ENCODE data around the gene RORC.
"Not testable (repeated sequence)": the region's sequence is repeated elsewhere in the genome, so short reads cannot be mapped to it uniquely, and the experiment has no call there.

Gene RORC

DNA sequence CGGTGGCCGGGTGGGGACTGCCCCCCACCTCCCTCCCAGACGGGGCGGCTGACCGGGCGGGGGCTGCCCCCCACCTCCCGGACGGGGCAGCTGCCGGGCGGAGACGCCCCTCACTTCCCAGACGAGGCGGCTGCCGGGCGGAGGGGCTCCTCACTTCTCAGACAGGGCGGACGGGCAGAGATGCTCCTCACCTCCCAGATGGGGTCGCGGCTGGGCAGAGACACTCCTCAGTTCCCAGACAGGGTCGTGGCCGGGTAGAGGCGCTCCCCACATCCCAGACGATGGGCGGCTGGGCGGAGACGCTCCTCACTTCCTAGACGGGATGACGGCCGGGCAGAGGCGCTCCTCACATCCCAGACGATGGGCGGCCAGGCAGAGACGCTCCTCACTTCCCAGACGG is 62.3 kb downstream of the RORC start:
- DNase-seq, result not testable (repeated sequence)

DNA sequence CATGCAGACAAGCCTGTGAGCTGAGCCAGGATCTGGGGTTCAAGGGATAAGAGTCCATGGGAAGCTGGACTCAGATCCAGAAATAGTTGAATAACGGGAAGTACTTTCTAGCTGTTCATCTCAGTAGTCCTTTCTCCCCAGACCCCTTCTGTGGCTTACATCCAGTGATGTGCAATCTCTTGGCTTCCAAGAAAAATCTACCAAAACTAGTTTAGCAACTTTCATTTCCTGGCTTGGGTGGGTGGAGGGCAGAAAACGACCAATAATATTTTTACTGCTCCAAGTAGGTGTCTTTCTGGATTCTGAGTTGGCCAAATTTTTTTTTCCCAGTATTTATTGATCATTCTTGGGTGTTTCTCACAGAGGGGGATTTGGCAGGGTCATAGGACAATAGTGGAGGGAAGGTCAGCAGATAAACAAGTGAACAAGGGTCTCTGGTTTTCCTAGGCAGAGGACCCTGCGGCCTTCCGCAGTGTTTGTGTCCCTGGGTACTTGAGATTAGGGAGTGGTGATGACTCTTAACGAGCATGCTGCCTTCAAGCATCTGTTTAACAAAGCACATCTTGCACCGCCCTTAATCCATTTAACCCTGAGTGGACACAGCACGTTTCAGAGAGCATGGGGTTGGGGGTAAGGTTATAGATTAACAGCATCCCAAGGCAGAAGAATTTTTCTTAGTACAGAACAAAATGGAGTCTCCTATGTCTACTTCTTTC is 63.1 kb downstream of the RORC start:
- not testable (repeated sequence) for DNase-seq

DNA sequence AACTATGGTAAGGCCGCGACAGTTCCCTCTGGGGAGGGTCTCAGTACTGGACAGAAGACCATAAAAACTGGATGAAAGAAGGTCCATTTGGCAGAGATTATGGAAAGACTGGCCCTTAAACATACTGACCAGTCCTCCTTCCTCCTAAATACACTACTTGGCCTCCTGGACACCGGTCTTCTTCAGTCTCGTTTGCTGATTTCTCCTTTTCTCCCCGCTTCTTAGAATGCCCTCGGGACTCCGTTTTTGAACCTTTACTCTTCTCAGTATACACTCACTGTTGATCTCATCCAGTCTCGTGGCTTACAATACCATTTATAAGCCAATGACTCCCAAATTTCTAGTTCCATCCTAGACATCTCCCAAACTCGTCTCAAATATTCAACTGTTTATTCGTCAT is 67.6 kb downstream of the RORC start:
- no peak for DNase-seq

DNA sequence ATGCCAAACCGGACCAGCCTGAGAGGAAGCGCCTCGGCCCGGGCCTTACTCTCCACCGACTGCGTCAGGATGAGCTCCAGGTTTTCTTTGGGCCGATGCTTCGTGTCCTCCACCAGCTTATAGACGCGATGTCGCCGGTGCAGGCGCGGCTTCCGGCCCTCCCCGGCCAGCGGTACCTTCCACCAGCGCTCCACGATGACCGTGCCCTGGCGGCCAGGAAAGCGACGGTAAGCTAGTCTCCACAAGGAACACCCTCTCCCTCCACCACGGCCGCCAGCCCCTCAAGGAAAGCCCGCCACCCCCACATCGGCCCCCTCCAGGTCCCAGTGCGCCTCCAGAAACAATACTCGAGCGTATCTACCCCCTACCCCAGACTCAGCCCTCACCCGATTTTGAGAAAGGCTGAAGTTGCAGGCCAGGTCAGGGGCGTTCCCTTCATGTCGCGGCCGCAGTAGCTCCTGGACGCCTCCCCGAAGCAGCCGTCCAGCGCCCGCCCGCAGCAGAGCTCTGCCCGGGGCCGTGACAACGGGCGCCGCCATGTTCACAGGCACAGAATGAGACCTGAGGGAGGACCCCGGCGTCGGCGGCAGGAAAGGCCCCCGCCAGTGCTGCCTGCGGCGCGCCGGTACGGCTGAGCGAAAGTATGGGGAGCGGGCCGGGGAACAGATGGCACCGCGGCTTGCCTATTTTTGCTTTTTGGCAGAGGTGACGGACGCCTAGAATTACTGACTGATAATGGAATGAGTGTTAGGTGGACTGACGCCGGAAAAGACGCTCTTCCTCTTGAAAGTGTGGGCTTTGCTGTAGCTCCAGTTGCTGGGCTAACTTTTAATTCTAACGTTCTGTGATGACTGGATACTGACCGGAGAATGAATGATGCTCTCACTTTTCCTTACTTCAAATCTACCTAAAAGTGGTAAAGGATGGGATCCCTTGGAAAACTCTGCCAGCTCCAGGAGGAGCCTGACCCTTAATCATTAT is 68.4 kb downstream of the RORC start, which contains the start of gene MRPL9:
MRPL9 (minus strand) TSS at position 556 of the 981 bp plus-strand sequence; CDS start at position 539, 17 bp downstream.
- peak; percentile 86 for DNase-seq

DNA sequence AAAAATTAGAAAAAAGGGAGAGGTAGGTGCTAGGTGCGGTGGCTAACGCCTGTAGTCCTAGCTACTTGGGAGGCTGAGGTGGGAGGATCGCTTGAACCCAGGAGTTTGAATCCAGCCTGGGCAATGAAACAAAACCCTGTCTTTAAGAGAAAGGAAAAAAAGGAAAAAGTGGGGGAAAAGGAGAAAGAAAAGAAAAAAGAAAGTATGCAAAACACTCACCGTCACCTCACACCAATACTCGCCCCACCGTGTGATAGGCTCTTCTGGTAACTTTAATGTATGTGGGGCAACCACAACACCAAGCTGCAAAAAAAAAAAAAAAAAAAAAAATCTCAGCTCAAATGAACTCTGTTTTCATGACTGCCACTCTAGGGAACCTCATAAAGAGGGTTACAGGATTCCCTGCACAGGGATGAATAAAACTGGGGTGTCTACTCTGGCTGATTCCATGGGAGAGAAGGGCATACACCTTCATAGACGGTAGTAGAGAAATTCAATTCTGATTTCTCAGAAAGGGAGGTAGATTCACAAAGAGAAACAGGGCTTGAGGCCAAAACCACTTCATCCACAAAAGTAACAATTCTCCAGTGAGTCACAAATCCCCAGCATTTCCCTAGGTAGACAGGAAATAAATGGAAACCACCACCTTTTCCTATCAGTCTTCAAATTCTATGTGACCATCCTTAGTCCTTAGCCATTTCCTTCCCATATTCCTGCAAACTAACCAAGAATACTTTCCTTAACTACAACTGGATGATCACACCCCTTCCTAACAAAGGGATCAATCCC is 70.8 kb downstream of the RORC start:
- no peak for DNase-seq

DNA sequence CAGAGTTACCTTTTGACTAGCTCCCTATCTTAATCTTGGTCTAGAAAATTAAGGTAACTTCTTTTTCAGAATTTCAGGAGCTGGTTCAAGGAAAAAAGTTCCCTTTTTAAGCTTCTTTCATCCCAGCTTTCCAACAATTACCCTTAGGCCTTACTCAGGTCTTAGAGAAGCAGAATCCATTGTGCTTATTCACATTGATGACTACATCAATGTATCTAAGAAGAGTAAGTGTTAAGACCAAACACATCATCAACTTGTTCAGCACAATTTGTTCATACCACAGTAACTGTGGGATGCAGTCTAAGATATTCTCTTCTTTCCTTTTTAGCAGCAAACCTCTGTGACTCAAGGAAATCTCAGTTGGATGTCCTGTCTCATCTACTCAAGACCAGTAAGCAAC is 72.4 kb downstream of the RORC start:
- no peak for DNase-seq

DNA sequence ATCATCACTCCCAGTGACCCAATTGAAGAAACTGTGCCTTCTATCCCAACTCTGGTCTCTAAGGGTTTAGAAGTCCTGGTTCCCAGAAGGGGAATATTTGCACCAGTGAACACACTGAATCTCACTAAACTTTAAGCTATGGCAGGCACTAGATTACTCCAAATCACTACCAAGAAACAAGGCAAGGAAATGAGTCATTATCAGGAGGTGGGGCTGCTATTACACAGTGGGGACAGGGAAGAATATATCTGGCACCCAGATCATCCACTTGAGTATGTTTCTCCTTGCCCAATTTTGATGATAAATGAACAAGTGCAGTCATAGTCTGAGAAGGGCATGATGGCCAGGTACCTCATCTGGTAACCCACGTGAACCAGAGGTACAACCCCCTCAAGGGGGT is 75.3 kb downstream of the RORC start:
- no peak for DNase-seq
